Mesodermal cell (in vitro differentiated cells): ENCODE data around the gene MTUS2.

Source experiments
- H3K27ac ChIP-seq: 2 replicates; pipeline ENCODE4 v1.7.0; 2013; ENCODE audit warnings: mild to moderate bottlenecking, low read depth, low read length, moderate library complexity; ENCODE audit not compliant: severe bottlenecking
- H3K36me3 ChIP-seq: 2 replicates; pipeline ENCODE4 v1.7.1; 2013; ENCODE audit warnings: mild to moderate bottlenecking, low read length, moderate library complexity; ENCODE audit not compliant: control insufficient read depth, insufficient read depth
- H3K4me1 ChIP-seq: one replicate; pipeline ENCODE4 v1.7.1; 2013; ENCODE audit warnings: mild to moderate bottlenecking, low read length; ENCODE audit not compliant: insufficient read depth, control insufficient read depth, poor library complexity, severe bottlenecking
- H3K4me3 ChIP-seq: 2 replicates; pipeline ENCODE4 v1.7.0; 2013; ENCODE audit warnings: low read length, control low read depth, mild to moderate bottlenecking; ENCODE audit not compliant: insufficient read depth, poor library complexity, severe bottlenecking; ENCODE audit errors: extremely low read depth
- H3K9me3 ChIP-seq: 2 replicates; pipeline ENCODE4 v1.7.1; 2013; ENCODE audit warnings: mild to moderate bottlenecking, low read length, moderate library complexity; ENCODE audit not compliant: control insufficient read depth
- WGBS, 2 experiments: methylation state at CpG; one replicate each; pipeline ENCODE4 v1.1.5; 2013; ENCODE audit warnings: missing lambda C conversion rate in 2 of 2; ENCODE audit not compliant: insufficient coverage in 2 of 2; 5-methylcytosine and 5-hydroxymethylcytosine counted together

The MTUS2 gene

DNA sequence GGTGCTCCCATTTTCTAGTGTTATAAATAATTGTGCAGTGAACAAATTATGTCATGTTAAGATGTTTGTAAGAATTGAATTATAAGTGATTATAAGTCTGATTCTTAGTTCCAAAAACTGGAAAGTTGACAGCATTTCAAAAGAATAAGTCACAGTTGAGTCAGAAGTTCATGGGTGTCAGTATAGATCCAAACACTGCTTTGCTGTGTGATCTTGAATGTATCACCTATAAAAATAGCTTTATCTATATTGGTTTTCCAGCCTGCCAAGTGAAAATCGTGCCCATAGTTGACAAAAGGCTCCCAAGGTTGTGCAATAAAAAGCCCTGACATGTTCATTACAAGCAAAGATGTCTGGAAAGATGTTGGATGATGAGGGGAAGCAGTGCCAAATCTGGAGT, 336.0 kb downstream of the MTUS2 start:
- H3K36me3 ChIP-seq: no peaks in the 10 kb centered on the region
- no peaks in the 10 kb centered on the region for H3K4me1 ChIP-seq
- WGBS, 2 experiments: 20 to 71% methylated on average over 1 of the region's 1 CpG
- H3K4me3 ChIP-seq: no peak overlapping the region
- peaks cover 17% of the 10 kb centered on the region for H3K9me3 ChIP-seq
- no peak overlapping the region for H3K27ac ChIP-seq

GRCh38 chr13:29159871-29160270, 339.7 kb downstream of the MTUS2 start:
- no peak overlapping the region for H3K4me3 ChIP-seq
- H3K36me3 ChIP-seq: no peaks in the 10 kb centered on the region
- WGBS, 2 experiments: 86 to 90% methylated on average over 5 of the region's 5 CpGs
- H3K4me1 ChIP-seq: no peaks in the 10 kb centered on the region
- H3K27ac ChIP-seq: no peak overlapping the region
- H3K9me3 ChIP-seq: peaks cover 10% of the 10 kb centered on the region

- H3K4me1 ChIP-seq: no peaks in the 10 kb centered on the region
- no peaks in the 10 kb centered on the region for H3K36me3 ChIP-seq
- H3K27ac ChIP-seq: no peak overlapping the region
- H3K9me3 ChIP-seq: peaks cover 10% of the 10 kb centered on the region
- H3K4me3 ChIP-seq: no peak overlapping the region
- WGBS, 2 experiments: 74 to 100% methylated on average over 1 to 3 of the region's 3 CpGs
Observed at GRCh38 chr13:29160862-29161261, 340.7 kb downstream of the MTUS2 start.

DNA sequence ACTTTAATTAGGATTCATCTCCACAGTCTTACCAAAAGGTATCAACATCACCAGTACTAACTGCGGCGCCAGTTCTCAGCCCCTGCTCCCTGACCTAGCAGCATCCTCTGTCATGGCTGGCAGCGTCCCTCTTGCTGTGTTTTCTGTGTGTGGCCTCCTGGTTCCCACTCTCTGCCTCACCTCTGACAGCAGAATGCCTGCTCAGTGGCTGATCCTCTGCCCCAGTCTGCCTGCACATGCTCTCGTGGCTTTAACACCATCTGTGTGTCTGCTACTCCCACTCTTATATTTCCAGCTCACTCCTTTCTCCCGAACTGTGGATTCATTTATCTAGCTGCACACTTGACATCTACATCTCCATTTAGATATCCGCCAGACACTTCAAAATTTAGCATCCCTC, 341.5 kb downstream of the MTUS2 start:
- peaks cover 3% of the 10 kb centered on the region for H3K4me1 ChIP-seq
- no peaks in the 10 kb centered on the region for H3K36me3 ChIP-seq
- 62 to 66% methylated on average over 6 of the region's 6 CpGs for WGBS, 2 experiments
- H3K4me3 ChIP-seq: no peak overlapping the region
- H3K27ac ChIP-seq: no peak overlapping the region
- H3K9me3 ChIP-seq: peaks cover 10% of the 10 kb centered on the region

- Histone ChIP-seq H3K9me3 (peaks cover 10% of the 10 kb centered on the region), H3K36me3 (no peaks in the 10 kb centered on the region), H3K4me1 (peaks cover 3% of the 10 kb centered on the region), H3K27ac (no peak overlapping the region), H3K4me3 (no peak overlapping the region)
- WGBS, 2 experiments: 46 to 66% methylated on average over 3 to 4 of the region's 6 CpGs
Observed at GRCh38 chr13:29162638-29163235, 342.6 kb downstream of the MTUS2 start.

GRCh38 chr13:29164116-29164515, 344.0 kb downstream of the MTUS2 start:
- Histone ChIP-seq H3K4me1 (peaks cover 3% of the 10 kb centered on the region), H3K27ac (no peak overlapping the region), H3K4me3 (no peak overlapping the region), H3K36me3 (no peaks in the 10 kb centered on the region), H3K9me3 (peaks cover 11% of the 10 kb centered on the region)
- 85 to 89% methylated on average over 7 of the region's 7 CpGs for WGBS, 2 experiments

- WGBS, 2 experiments: 38 to 58% methylated on average over 2 to 3 of the region's 3 CpGs
- peaks cover 3% of the 10 kb centered on the region for H3K4me1 ChIP-seq
- no peaks in the 10 kb centered on the region for H3K36me3 ChIP-seq
- no peak overlapping the region for H3K4me3 ChIP-seq
- H3K27ac ChIP-seq: no peak overlapping the region
- H3K9me3 ChIP-seq: peaks cover 18% of the 10 kb centered on the region
Observed at GRCh38 chr13:29165216-29165615, 345.1 kb downstream of the MTUS2 start.

DNA sequence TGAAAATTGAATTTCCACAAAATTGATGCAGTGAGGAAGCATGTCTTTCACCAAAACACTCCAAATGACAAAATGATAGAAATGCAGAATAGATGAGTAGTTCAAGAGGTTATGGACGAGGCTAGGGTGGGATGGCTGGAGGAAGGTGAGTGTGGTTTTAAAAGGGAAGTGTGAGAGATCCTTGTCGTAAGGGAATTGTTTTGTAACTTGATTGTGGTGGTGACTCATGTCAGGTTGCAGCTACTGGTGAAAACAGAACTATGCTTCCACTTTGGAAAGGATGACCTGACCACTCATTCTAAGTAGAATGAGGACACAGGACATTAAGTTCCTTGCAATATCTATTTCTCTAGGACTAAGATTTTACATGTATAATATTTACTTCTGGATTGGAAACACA, 345.7 kb downstream of the MTUS2 start:
- Histone ChIP-seq H3K4me3 (no peak overlapping the region), H3K27ac (no peak overlapping the region), H3K36me3 (no peaks in the 10 kb centered on the region), H3K9me3 (peaks cover 24% of the 10 kb centered on the region), H3K4me1 (peaks cover 3% of the 10 kb centered on the region)
- WGBS, 2 experiments: 62 to 80% methylated on average over 1 to 2 of the region's 2 CpGs

GRCh38 chr13:29170436-29171082, 350.4 kb downstream of the MTUS2 start:
- no peaks in the 10 kb centered on the region for H3K36me3 ChIP-seq
- peaks cover 3% of the 10 kb centered on the region for H3K4me1 ChIP-seq
- H3K27ac ChIP-seq: no peak overlapping the region
- H3K4me3 ChIP-seq: no peak overlapping the region
- peaks cover 37% of the 10 kb centered on the region for H3K9me3 ChIP-seq
- WGBS, 2 experiments: 80 to 83% methylated on average over 2 of the region's 4 CpGs

DNA sequence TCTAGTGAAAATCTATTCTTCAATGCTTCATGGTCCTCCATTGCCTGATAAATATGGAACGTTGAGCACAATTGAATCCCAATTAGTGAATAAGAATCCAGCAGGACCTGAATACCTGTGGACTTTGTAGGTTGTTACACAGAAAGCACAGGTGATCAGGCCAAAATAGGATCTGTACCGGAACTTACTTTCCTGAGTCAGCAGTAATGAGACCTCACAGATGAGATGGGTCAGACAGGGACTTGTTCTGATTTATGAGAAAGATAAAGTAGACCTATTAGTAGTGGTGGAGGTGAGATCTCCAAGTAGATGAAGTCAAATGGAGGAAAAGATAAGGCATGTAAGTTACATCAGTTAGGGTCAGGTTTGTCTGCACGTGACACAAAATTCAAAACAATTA, 351.1 kb downstream of the MTUS2 start:
- no peaks in the 10 kb centered on the region for H3K36me3 ChIP-seq
- 76 to 83% methylated on average over 2 to 3 of the region's 3 CpGs for WGBS, 2 experiments

GRCh38 chr13:29174093-29174492, 354.0 kb downstream of the MTUS2 start:
- no peaks in the 10 kb centered on the region for H3K4me1 ChIP-seq
- WGBS, 2 experiments: 60 to 100% methylated on average over 1 of the region's 3 CpGs
- H3K4me3 ChIP-seq: no peak overlapping the region
- no peak overlapping the region for H3K27ac ChIP-seq
- H3K36me3 ChIP-seq: no peaks in the 10 kb centered on the region
- H3K9me3 ChIP-seq: peaks cover 38% of the 10 kb centered on the region

More for the DNA sequence above, 351.1 kb downstream of the MTUS2 start:
- no peak overlapping the region for H3K4me3 ChIP-seq
- H3K9me3 ChIP-seq: peaks cover 37% of the 10 kb centered on the region
- H3K4me1 ChIP-seq: no peaks in the 10 kb centered on the region
- no peak overlapping the region for H3K27ac ChIP-seq
